Psoas muscle (tissue), 8 donors: Measurements from ENCODE around the gene MRPL11. TPM values are rescaled to one million over a fixed set of nuclear protein-coding genes. Genes with fewer than 3 reads are reported as not detected.
A peak's percentile ranks its signal among the peaks of the same experiment; 100 is the strongest.

Experiments
- ATAC-seq, 4 donors: fragments of 200-7000 bp; cut with Tn5 transposase; one replicate each; pipeline ENCODE4 v1.9.1; 2020; ENCODE audit warnings: moderate library complexity in 3 of 4, mild to moderate bottlenecking in 2 of 4
- DNase-seq, 2 donors: peaks; one replicate each; pipeline ENCODE4 v3.0.0-alpha.2; 2020
- H3K27ac ChIP-seq: fragments of 200-600 bp; one replicate; pipeline ENCODE4 v1.8.0; 2022
- H3K27me3 ChIP-seq, 3 donors: fragments of 200-600 bp in 1 of 3; one replicate each; pipeline versions ENCODE4 v1.6.1 to v1.8.0; 2013 to 2022; ENCODE audit warnings: low read length in 2 of 3, mild to moderate bottlenecking in 2 of 3, moderate library complexity in 1 of 3; ENCODE audit not compliant: insufficient read depth in 3 of 3
- H3K36me3 ChIP-seq, 2 donors: fragments of 200-600 bp in 1 of 2; one replicate each; pipeline versions ENCODE4 v1.6.1 to v1.8.0; 2013 to 2022; ENCODE audit warnings: low read depth in 1 of 2, mild to moderate bottlenecking in 1 of 2, moderate library complexity in 1 of 2; ENCODE audit not compliant: insufficient read depth in 1 of 2
- H3K4me1 ChIP-seq: fragments of 200-600 bp; one replicate; pipeline ENCODE4 v1.8.0; 2022
- H3K4me3 ChIP-seq: fragments of 200-600 bp; one replicate; pipeline ENCODE4 v1.8.0; 2022; ENCODE audit warnings: mild to moderate bottlenecking
- H3K9me3 ChIP-seq: fragments of 200-600 bp; one replicate; pipeline ENCODE4 v1.8.0; 2022
- CTCF ChIP-seq: fragments of 200-600 bp; IDR thresholded peaks from one replicate; pipeline ENCODE4 v1.8.0; 2022; ENCODE audit warnings: antibody characterized with exemption
- WGBS, 3 donors: extraction: QIAGEN DNeasy Blood & Tissue Kit; methylation state at CpG; one replicate each; pipeline versions ENCODE4 v1.1.6 to v1.1.7; 2013; 5-methylcytosine and 5-hydroxymethylcytosine counted together
- intact Hi-C, 2 donors: fragments of 100-400 bp; cut with DNase I; formaldehyde crosslinking; loops; one replicate each; pipeline versions ENCODE4 v1.11.0 to v1.14.2; 2022
- polyA plus RNA-seq, 3 donors: library from polyadenylated mRNA; stranded (reverse); fragments of 200-250 nt; gene quantifications; one replicate each; pipeline ENCODE4 v1.2.3, GENCODE V29; 2013
- total RNA-seq, 4 donors: library from RNA; stranded (reverse); fragmentation: NEBNext Ultra II Directional in 2 of 4; extraction: Animal tissue kit (Norgen Biotek cat#: 25700) in 2 of 4; gene quantifications; one replicate each; pipeline versions ENCODE4 v1.2.1 to v1.2.4, GENCODE V29; 2021 to 2023
- donor health status: healthy with polysubstance abuse.
- donor health status: DM: no; HTN: no; CAD: no; lungs with moderate emphysema.
- donor health status: Bipolar disorder and iron deficiency.
- donor health status: healthy.
- donor health status: DM: yes; HTN: yes; CAD: no.
- donor health status: DM: no; HTN: no; CAD: no.
- donor health status: DM: no; HTN: no; CAD: no.
- donor health status: DM: yes; HTN: yes; CAD: no.

The MRPL11 gene
- total and polyA plus RNA-seq, 7 donors, result 37.0 to 60.9 (median 57.4) TPM

GRCh38 chr11:66467756-66468155, 29.1 kb upstream of the MRPL11 start:
- H3K4me3 ChIP-seq, result peak overlapping the region; percentile 77
- DNase-seq (peak in 1 of 2 donors; percentile 60), ATAC-seq (no peak)
- H3K27ac ChIP-seq, result no peak overlapping the region
- no peaks in the 10 kb centered on the region for H3K9me3 ChIP-seq
- WGBS, 3 donors, result 55 to 64% (median 59%) methylated on average over 6 of the region's 6 CpGs
- no peak for TF ChIP-seq CTCF
- H3K36me3 ChIP-seq, result peaks cover 0 to 37% of the 10 kb centered on the region in 2 donors
- H3K27me3 ChIP-seq, result peaks cover 0 to 3% (median 0%) of the 10 kb centered on the region in 3 donors
- peaks cover 3% of the 10 kb centered on the region for H3K4me1 ChIP-seq
- intact Hi-C loops, result no loop called here

DNA sequence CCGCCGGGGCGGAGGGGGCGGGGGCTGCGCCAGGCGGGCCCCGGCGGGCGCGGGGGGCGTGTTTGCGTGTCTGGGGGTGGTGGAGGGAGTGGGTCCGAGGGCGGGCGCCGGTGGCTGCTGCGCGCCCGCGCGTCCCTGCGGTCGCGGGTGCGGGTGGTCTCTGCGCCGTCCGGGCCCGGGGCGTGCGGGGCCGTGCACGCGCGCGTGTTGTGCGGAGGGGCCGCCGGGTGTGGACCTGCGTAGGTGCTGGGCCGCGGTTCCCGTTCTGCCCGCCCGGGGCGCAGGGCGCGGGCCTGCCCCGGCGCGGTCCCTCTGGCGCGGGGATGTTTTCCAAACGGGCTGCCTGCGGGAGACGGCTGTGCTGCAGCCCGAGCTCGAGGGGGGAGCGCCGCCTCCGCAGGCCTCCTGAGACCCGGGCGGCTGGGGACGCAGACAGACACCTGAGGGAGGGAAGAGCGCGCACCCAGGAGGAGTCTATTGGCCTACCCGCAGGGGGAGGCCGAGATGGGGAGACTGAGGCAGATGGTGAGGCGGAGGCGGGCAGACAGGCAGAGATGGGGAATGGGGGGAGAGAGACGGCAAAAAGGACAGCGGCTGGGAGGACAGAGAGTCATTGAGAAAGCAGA, 28.5 kb upstream of the MRPL11 start:
- Histone ChIP-seq H3K9me3 (no peaks in the 10 kb centered on the region), H3K27ac (peak overlapping the region; percentile 69), H3K4me1 (peaks cover 3% of the 10 kb centered on the region), H3K36me3 (peaks cover 0 to 31% of the 10 kb centered on the region in 2 donors), H3K4me3 (peak overlapping the region; percentile 77), H3K27me3 (peaks cover 0 to 3% (median 0%) of the 10 kb centered on the region in 3 donors)
- intact Hi-C loops, result no loop called here
- DNase-seq (peak; percentile 47 to 76), ATAC-seq (peak; percentile 14 to 53 (median 38))
- WGBS, 3 donors, result 1 to 9% (median 3%) methylated on average over 23 to 72 of the region's 72 CpGs
- TF ChIP-seq CTCF, result peak; percentile 35

GRCh38 chr11:66466225-66467033, 27.8 kb upstream of the MRPL11 start, which contains the start of gene PELI3:
Gene PELI3, plus strand, starts transcription at chr11:66466905. Its CDS starts 1,224 bp downstream, at chr11:66468129.
- peaks cover 3% of the 10 kb centered on the region for H3K4me1 ChIP-seq
- H3K27ac ChIP-seq, result peak within 1 kb of the TSS; percentile 69
- 3% methylated on average over 27 to 63 of the region's 63 CpGs for WGBS, 3 donors
- H3K36me3 ChIP-seq, result peaks cover 0 to 25% of the 10 kb centered on the region in 2 donors
- no peak for TF ChIP-seq CTCF
- no peaks in the 10 kb centered on the region for H3K9me3 ChIP-seq
- ATAC-seq (peak; percentile 97 to 99 (median 98)), DNase-seq (peak; percentile 91 to 97)
- intact Hi-C loops, result no loop called here
- H3K4me3 ChIP-seq, result peak within 1 kb of the TSS; percentile 77
- peaks cover 0 to 3% (median 0%) of the 10 kb centered on the region in 3 donors for H3K27me3 ChIP-seq

GRCh38 chr11:66465373-66466224, 27.0 kb upstream of the MRPL11 start:
- ATAC-seq (no peak), DNase-seq (no peak)
- 39 to 44% (median 39%) methylated on average over 19 of the region's 19 CpGs for WGBS, 3 donors
- intact Hi-C loops, result no loop called here
- no peaks in the 10 kb centered on the region for H3K27me3 ChIP-seq
- peaks cover 3% of the 10 kb centered on the region for H3K4me1 ChIP-seq
- H3K9me3 ChIP-seq, result no peaks in the 10 kb centered on the region
- peak overlapping the region; percentile 69 for H3K27ac ChIP-seq
- TF ChIP-seq CTCF, result no peak
- H3K4me3 ChIP-seq, result peak overlapping the region; percentile 77
- H3K36me3 ChIP-seq, result peaks cover 0 to 16% of the 10 kb centered on the region in 2 donors
